ENCODE results near the gene GAL3ST2. TPM values are rescaled to one million over a fixed set of nuclear protein-coding genes. Genes with fewer than 3 reads are reported as not detected.
"Not testable (repeated sequence)": the region's sequence is repeated elsewhere in the genome, so short reads cannot be mapped to it uniquely, and the experiment has no call there.

GAL3ST2 gene
- total RNA-seq (2014; rRNA removed; shearing (Covaris generic)) = not detected in 2 replicates
- polyA plus RNA-seq (2015; cell fraction: cytosol; rRNA removed) = not detected in 2 replicates
- 4.1 TPM in 1 of 2 replicates, not detected in the other for polyA plus RNA-seq (2015; cell fraction: nucleus; rRNA removed)

DNA sequence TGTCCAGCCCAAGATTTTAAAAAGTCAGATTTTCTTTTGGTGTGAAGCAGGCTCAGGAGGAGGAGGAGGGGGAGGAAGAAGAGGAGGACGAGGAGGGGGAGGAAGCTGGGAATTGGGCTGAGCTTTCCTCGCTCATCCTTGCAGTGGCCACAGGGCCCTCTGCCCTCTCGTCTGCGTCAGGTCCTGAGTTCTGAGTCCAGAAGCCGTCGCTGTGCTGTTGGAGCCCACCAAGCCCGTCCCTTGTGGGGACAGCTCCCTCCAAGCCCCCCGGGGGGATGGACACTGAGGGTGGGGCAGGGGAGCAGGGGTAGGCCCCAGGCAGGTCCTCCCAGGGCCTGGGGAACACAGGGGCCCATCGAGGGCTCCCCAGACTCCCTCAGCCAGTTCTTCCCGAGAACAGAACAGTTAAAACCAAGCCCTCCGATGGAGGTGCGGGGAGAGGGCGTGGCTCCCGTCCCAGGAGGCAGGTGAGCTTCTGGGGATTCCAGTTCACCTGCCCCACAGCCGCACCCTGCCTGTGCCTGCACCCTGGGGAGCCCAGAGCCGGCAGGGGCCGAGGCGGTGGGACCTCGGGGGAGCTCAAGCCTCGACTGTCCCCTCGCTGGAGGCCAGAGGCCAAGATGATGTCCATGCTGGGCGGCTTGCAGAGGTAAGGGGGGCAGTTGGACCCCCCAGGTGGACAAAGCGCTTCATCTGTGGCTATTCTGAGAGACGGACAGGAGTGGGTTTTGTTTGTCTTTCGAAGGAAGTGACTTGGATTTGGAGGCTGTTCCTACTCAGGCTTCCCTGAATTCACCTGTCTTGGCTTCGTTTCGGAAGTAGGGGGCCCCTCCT lies at the start of gene GAL3ST2:
Gene GAL3ST2 (plus strand): TSS at position 487 of the 834 bp plus-strand sequence. CDS start 134 bp downstream, at position 621.
- in situ Hi-C loops (cut with HindIII; ENCODE audit: low pct_unique_long_range_greater_than_20kb, low sequenced_read_pairs) = no loop called here
- DNase-seq (ENCODE audit: low read depth, low spot score) = no peak

DNA sequence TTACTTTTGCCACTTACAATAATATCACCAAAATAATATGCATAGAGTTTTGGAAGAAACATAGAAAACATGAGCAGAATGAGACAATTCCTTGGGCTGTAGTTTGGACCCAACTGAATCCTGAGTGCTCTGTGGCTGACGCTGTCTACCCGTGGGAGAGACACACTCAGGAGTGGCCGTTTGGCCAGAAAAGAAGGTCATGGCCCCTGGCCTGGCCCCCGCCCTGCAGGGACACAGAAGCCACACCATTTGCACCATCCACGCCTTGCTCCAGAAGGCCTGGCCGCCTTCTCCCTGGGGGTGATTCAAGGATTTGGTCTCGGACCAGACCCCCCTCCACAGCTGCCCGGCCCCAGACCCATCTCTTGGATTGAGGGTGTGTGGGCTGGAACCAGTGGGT lies 48.6 kb upstream of the GAL3ST2 start:
- DNase-seq (ENCODE audit: low read depth, low spot score) = no peak
- in situ Hi-C loops (cut with HindIII; ENCODE audit: low pct_unique_long_range_greater_than_20kb, low sequenced_read_pairs) = no loop called here

DNA sequence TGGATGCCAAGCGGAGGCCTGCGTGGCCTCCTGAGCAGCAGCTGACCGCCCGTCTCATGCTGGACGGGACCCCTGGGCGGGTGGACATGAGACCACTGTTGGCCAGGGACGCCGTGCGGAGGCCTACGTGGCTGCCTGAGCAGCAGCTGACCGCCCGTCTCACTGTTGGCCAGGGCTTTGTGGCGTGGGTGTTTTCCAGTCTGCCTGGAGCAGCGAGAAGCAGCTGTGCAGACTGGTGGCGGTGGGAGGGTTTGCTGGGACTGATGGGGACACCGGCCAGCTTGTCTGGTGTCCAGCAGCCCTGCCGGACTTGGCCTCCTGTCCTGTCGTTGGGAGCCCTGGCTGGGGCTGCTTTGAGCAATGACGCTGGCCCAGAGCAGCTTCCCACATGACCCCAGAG lies 48.0 kb upstream of the GAL3ST2 start:
- no peak for DNase-seq (ENCODE audit: low read depth, low spot score)
- in situ Hi-C loops (cut with HindIII; ENCODE audit: low pct_unique_long_range_greater_than_20kb, low sequenced_read_pairs) = no loop called here

DNA sequence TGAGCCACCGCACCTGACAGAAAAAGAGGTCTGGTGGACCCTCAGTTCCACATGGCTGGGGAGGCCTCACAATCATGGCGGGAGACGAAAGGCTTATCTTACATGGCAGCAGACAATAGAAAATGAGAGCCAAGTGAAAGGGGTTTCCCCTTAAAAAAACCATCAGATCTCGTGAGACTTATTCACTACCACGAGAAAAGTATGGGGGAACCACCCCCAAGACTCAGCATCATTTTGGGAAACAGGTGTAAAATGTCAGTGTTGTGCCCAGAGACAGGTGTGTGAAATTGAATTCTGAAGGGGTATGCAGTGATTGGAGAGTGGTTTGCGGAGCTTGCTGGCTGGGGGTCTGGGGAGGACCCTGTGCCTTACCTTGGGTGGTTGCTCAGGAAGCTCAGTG lies 46.8 kb upstream of the GAL3ST2 start:
- in situ Hi-C loops (cut with HindIII; ENCODE audit: low pct_unique_long_range_greater_than_20kb, low sequenced_read_pairs) = no loop called here
- no peak for DNase-seq (ENCODE audit: low read depth, low spot score)

DNA sequence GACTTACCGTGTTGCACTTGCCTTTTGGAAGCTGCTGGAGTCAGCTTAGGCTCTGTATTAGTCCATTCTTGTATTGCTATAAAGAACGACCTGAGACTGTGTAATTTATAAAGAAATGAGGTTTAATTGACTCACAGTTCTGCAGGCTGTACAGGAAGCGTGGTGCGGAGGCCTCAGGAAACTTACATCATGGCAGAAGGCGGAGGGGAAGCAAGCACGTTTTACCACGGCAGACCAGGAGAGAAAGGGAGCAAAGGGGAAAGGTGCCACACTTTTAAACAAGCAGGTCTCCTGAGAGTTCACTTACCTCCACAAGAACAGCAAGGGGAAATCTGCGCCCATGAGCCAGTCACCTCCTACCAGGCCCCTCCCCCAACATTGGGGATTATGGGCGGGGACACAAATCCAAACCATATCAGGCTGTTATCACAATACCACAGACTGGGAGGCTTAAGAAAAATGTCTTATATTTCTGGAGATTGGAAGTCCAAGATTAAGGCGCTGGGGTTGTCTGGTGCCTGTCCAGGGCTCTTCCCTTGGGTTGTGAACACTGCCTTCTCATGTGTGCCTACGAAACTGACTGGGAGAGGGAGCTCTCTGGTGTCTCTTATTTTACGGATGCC lies 45.8 kb upstream of the GAL3ST2 start:
- no peak for DNase-seq (ENCODE audit: low read depth, low spot score)
- in situ Hi-C loops (cut with HindIII; ENCODE audit: low pct_unique_long_range_greater_than_20kb, low sequenced_read_pairs) = no loop called here

DNA sequence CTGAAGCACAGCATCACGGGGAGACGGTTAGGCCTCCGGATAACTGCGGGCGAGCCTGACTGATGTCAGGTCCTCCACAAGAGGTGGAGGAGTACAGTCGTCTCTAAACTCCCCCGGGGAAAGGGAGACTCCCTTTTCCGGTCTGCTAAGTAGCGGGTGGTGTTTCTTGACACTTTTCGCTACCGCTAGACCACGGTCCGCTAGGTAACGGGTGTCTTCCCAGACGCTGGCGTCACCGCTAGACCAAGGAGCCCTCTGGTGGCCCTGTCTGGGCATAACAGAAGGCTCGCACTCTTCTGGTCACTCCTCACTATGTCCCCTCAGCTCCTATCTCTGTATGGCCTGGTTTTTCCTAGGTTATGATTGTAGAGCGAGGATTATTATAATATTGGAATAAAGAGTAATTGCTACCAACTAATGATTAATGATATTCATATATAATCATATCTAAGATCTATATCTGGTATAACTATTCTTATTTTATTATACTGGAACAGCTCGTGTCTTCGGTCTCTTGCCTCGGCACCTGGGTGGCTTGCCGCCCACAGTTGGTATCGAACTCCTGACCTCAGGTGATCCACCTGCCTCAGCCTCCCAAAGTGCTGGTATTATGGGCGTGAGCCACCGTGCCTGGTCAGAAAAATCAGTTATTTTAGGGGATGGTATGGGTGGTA lies 44.0 kb upstream of the GAL3ST2 start:
- in situ Hi-C loops (cut with HindIII; ENCODE audit: low pct_unique_long_range_greater_than_20kb, low sequenced_read_pairs) = not testable (repeated sequence)
- peak; percentile 27 for DNase-seq (ENCODE audit: low read depth, low spot score)

DNA sequence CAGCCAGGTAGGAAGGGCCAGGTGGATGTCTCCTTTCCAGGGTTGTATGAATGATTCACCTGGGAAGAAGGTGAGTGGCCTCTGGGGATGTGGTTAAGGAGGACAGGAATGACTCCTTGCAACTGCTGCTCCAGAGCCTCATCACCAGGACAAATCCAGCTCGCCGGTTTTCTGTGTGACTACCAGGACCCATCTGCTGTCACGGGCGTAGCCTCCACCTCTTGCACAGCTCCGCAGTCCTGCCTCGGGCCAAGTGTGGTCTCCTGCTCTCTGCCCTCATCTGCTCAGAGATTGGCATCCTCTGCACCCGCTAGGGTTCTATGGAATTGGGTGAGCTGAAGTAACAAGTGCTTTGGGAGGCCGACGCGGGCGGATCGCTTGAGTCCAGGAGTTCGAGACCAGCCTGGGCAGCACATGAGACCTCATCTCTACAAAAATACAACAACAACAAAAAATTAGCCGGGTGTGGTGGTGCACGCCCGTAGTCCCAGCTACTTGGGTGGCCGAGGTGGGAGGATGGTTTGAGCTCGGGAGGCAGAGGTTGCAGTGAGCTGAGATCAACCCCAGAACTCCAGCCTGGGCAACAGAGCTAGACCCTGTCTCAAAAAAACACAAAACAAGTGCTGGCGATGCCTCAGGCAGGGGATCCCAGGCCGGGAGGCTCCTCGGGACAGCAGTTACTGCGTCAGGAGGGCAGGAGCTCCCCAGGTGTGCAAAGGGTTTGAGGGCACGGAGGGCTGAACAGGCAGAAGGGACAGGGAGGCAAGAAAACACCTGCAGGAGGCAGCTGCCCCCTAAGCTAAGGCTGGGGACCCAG lies 43.0 kb upstream of the GAL3ST2 start:
- in situ Hi-C loops (cut with HindIII; ENCODE audit: low pct_unique_long_range_greater_than_20kb, low sequenced_read_pairs) = no loop called here
- DNase-seq (ENCODE audit: low read depth, low spot score) = no peak

DNA sequence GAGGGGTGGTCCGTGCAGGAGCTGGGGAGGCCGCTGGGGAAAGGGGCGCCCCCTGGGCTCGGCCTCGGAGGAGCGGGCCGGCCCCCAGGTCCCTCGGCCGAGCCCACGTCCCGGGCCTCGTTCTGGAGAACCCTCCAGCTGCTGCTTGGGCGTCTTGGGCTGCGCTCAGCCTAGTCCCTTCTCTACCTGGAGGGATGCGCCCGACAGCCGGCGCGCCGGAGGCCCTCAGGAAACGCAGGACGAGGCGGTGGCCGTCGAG lies 42.5 kb upstream of the GAL3ST2 start:
- in situ Hi-C loops (cut with HindIII; ENCODE audit: low pct_unique_long_range_greater_than_20kb, low sequenced_read_pairs) = no loop called here
- no peak for DNase-seq (ENCODE audit: low read depth, low spot score)

DNA sequence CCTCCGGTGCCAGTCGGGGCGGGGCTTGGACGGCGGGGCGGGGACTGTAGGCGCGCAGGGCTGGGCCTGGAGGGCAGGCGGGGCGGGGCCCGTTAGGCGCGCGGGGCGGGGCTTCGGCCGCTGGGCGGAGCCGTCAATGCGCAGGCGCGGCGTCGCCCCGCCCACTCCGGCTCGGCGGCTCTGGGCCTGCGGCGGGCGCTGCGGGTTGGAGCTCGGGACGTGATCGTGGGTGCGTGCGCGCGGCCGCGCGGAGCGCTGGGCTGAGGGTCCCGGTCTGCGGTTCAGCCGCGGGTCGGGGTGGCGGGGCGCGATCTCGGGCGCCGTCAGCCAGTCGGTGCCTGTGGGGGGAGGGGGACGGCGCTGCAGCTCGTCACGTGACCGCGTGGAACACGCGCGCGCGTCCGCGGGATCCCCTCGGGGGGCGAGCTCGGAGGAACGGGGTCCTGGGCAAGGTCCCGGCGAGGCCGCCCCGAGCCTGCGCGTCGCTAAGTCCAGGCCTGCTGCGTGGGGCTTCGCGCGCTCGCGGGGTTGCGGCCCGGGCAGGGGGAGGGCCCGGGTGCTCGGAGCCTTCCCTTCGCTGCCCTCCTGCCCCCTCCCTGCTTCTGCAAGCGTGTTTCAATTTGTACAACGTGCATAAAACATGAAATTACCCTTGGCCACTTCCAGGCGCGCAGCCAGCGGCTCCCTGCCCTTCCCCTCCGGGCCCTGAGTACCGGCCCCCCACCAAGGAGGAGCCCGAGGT lies 42.0 kb upstream of the GAL3ST2 start, which contains the start of gene D2HGDH:
Gene D2HGDH (plus strand): TSS at position 164 of the 742 bp plus-strand sequence. CDS start 595 bp downstream, outside the sequence.
- in situ Hi-C loops (cut with HindIII; ENCODE audit: low pct_unique_long_range_greater_than_20kb, low sequenced_read_pairs) = no loop called here
- DNase-seq (ENCODE audit: low read depth, low spot score) = peak; percentile 79

DNA sequence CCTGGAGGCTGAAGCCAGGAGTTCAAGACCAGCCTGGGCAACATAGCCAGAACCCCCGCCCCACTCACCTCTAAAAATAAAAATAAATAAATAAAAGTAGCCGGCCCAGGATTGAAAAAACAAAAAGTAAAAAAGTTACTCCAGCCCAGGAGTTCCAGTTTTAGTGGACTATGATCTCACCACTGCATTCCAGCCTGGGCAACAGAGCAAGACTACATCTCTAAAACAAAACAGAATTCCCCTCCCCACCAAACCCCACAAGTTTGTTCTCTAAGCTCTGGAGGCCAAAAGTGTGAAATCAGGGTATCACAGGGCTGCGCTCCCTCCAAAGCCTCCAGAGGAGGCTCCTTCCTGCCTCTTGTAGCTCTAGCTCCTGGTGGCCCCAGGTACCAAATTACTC lies 40.5 kb upstream of the GAL3ST2 start:
- no peak for DNase-seq (ENCODE audit: low read depth, low spot score)
- in situ Hi-C loops (cut with HindIII; ENCODE audit: low pct_unique_long_range_greater_than_20kb, low sequenced_read_pairs) = no loop called here

DNA sequence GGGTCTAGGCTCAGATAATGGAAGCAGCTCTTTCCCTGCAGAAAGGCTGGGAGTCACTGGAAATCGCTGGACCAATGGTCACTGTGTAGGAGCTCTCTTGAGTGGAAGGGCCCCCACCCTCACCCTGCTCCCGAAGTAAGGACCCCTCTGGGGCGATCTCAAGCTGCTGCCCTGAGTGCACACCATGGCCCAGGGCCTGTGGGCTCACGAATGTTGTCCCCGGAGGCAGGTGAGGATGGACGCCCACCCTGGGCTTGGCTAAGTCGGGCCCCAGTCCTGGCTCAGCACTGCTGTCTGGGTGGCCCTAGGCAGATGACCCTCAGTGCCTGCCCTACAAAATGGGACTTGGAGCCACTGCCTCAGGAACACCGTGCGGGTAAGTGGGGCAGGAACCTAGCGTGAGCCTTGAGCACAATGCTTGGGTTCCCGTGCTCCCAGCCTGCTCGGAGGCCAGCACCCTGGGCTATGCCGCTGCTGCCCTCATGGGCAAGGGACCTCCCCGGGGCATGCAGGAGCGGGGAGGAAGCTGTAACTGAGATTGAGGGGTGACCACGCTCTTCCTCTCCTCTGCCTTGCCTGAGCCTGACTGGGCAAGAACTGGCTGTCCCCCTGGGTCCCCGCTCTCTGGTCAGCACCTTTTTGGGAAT lies 38.5 kb upstream of the GAL3ST2 start:
- in situ Hi-C loops (cut with HindIII; ENCODE audit: low pct_unique_long_range_greater_than_20kb, low sequenced_read_pairs) = no loop called here

DNA sequence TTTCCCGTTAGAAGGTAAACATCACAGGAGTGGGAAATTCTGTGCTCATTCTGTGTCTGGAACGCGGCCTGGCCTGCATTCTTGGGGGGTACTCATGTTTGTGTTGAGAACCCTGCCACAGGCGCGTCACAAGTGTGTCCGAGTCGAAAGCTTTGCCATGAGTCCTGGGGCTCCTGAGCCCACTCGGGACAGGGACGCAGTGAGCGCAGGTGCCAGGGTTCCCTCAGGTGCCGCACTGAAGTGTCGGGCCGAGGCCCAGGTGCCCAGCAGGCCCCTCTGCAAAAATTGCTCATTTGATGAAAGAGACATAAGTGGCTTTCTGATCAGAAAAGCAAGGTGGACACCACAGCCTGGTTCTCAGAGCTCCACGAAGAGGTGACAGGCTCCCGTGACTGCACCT lies 37.4 kb upstream of the GAL3ST2 start:
- in situ Hi-C loops (cut with HindIII; ENCODE audit: low pct_unique_long_range_greater_than_20kb, low sequenced_read_pairs) = no loop called here
- DNase-seq (ENCODE audit: low read depth, low spot score) = no peak

More for the DNA sequence above, 38.5 kb upstream of the GAL3ST2 start:
- no peak for DNase-seq (ENCODE audit: low read depth, low spot score)

DNA sequence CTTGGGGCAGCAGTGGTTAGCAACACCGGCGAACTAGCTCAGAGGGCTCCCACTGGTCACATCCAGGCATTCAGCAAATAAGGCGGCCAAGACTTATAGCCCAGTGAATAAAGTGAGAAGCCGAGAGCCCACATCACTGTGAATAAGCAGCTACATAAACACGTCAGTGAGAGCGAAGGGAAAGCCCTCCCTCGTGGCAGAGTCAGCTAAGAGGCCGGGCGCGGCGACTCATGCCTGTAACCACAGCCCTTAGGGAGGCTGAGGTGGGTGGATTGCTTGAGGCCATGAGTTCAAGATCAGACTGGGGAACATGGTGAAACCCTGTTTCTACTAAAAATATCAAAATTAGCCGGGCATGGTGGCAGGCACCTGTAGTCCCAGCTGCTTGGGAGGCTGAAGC lies 37.0 kb upstream of the GAL3ST2 start:
- in situ Hi-C loops (cut with HindIII; ENCODE audit: low pct_unique_long_range_greater_than_20kb, low sequenced_read_pairs) = no loop called here
- DNase-seq (ENCODE audit: low read depth, low spot score) = no peak

DNA sequence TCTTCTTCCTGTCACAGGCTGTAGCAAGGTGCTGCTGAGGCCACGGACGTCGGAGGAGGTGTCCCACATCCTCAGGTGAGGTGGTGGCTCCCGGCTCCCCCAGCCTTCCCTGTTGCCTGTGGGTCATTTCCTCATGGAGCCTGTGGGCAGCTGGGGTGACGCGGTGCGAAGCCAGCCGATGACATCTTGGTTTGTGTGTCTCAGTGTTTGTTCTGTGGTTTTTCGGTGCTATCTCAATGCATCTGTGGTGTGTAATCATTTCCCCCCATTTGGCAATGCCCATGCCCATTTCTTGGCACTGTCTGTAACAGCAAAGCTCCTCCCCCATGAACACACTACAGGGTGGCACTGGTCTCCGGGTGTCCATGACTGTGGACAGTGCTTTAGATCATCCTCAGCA lies 35.6 kb upstream of the GAL3ST2 start:
- no peak for DNase-seq (ENCODE audit: low read depth, low spot score)
- in situ Hi-C loops (cut with HindIII; ENCODE audit: low pct_unique_long_range_greater_than_20kb, low sequenced_read_pairs) = no loop called here

DNA sequence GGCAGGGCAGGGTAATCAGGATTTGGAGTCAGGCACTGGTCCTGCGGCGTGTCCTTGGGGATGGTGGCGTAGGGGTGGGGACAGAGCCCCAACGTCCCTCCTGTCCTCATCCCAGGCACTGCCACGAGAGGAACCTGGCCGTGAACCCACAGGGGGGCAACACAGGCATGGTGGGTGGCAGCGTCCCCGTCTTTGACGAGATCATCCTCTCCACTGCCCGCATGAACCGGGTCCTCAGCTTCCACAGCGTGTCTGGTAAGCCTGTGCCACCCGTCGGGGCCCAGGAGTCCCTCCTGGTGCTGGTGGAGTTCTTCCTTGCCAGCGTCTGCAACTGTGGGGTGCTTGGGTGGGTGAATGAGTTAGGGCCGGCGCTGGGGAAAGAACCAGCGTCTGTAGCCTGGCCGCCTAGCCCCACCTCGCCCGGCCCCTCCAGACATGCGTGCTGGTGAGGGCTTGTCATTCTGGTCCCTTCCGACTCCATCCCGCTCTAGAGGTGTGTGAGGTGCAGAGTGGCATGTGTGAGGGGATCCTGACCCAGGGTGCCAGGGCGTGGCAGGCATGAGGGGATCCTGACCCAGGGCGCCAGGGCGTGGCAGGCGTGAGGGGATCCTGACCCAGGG lies 34.2 kb upstream of the GAL3ST2 start:
- no peak for DNase-seq (ENCODE audit: low read depth, low spot score)
- in situ Hi-C loops (cut with HindIII; ENCODE audit: low pct_unique_long_range_greater_than_20kb, low sequenced_read_pairs) = no loop called here

DNA sequence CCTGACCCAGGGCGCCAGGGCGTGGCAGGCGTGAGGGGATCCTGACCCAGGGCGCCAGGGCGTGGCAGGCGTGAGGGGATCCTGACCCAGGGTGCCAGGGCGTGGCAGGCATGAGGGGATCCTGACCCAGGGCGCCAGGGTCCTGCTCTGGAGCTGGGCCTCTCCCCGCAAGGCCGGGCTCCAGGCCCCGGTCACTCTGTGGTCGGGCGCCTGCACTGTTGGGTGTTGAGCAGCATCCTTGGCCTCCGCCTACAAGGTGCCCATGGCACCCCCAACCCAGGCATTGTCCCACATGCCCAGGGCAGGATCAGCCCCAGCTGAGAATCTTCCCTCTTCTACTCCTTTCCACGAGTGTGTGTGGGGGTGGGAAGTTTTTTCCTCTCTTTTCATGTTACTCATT lies 33.6 kb upstream of the GAL3ST2 start:
- DNase-seq (ENCODE audit: low read depth, low spot score) = not testable (repeated sequence)

More for the DNA sequence above, 33.6 kb upstream of the GAL3ST2 start:
- in situ Hi-C loops (cut with HindIII; ENCODE audit: low pct_unique_long_range_greater_than_20kb, low sequenced_read_pairs) = not testable (repeated sequence)

Data from SK-MEL-5 (cell line).